Superior temporal gyrus (tissue), 1 donor: ENCODE measurements around the gene TEX10.
"Not testable (repeated sequence)": the region's sequence is repeated elsewhere in the genome, so short reads cannot be mapped to it uniquely, and the experiment has no call there.

Experiments used
- DNase-seq: peaks from one replicate; pipeline ENCODE4 v3.0.0-alpha.2; 2016; ENCODE audit errors: extremely low spot score

Gene TEX10

GRCh38 chr9:100350188-100350587 lies 2.6 kb downstream of the TEX10 start:
- DNase-seq: no peak

DNA sequence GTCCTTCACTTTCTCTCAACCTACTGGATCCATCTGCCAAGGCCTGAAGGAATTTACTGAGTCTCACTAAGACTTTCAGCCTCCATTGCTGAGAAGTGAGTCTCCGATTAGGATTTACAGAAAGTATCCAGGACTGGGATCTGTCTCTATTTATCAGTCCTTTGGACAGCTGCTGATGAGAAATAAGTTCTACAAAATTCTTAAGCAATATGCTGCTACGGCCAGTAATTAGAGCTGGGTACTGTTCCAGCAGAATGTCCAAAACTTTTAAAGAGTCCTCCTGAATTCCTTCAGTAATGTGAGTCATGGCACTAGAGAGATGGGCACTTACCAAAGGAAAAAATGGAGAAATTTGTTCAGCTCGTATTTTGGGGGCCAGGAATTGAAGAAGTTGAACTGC lies 5.9 kb downstream of the TEX10 start:
- no peak for DNase-seq

DNA sequence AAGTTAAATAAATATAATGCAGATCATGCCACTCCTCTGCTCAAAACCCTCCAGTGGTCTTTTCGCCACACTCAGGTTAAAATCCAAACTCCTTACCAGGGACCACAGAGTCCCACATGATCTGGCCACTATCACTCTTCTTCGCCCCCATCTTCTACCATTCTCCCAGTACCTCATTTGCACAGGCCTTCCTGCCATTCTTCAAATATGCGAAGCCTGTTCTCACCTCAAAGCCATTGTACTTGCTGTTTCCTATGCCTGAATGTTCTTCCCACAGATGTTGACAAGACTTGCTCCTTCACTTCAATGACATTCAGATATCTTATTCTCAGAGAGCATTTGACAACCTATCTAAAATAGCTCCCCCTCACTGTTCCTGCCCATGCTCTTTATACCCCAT lies 10.9 kb downstream of the TEX10 start:
- DNase-seq: no peak

GRCh38 chr9:100340224-100340623 lies 12.5 kb downstream of the TEX10 start:
- no peak for DNase-seq

DNA sequence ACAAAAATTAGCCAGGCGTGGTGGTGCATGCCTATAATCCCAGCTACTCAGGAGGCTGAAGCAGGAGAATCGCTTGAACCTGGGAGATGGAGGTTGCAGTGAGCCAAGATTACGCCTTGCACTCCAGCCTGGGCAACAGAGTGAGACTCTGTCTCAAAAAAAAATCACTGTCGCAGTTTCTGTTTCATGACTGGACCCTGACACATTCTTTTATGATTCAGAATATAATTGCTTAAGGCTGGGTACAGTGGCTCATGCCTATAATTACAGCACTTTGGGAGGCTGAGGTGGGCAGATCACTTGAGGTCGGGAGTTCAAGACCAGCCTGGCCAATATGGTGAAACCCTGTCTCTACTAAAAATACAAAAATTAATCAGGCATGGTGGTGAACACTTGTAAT lies 14.0 kb downstream of the TEX10 start:
- not testable (repeated sequence) for DNase-seq

DNA sequence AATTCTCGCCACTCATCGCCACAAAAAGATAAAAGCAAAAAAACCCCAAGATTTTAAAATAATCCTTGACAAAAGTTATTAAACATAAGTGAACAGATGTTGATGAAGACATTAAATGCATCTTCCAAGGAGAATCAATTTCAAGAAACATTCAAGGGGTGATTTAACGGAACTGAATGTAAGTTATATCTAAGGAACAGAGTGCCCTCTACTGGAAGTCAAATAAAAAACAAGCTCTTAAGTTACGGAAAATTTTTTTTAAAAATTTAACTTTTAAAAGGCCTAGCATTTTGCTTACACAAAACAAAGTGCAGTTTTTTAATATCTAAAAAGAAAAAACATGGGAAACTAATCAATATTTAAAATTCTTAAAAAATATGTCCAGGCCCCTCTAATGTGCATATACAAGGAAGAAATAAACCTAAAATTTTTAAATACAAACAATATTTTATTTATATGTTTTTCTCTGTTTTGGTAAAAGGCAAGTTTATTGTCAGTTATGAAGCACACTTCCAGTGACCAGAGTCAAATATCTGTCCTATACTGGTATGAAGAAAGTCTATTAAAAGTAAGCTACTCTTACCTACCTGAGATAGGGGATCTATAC lies 28.0 kb downstream of the TEX10 start:
- DNase-seq: peak; percentile 70

DNA sequence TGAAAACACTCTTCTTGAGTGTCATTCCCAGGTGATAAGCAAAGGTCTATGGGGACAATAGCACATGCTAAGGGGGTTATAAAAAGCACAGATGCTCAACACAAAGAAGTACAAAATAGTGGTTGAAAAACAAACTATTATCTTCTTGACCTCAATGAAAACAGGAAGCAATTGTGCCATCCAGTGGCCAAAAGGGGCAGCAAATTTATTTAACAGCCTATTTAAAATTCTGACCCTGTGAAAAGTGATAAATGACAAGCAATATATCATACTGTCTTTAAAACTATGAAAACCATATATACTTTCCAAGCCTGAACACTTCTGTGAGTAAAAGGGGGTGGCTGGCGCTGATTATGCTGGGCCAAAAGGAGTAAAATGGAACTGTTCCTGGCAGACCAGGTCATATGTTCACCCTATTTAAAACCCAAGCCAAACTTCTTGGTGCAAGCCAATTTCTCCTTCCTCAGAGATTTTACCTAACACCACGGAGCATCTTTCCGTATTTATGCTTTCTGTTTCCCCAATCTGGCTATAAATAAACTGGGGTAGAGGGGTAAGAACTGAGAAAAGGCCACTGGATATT lies 29.7 kb downstream of the TEX10 start:
- DNase-seq: peak; percentile 77

GRCh38 chr9:100317706-100318105 lies 35.0 kb downstream of the TEX10 start:
- no peak for DNase-seq

GRCh38 chr9:100315561-100315960 lies 37.2 kb downstream of the TEX10 start:
- no peak for DNase-seq

DNA sequence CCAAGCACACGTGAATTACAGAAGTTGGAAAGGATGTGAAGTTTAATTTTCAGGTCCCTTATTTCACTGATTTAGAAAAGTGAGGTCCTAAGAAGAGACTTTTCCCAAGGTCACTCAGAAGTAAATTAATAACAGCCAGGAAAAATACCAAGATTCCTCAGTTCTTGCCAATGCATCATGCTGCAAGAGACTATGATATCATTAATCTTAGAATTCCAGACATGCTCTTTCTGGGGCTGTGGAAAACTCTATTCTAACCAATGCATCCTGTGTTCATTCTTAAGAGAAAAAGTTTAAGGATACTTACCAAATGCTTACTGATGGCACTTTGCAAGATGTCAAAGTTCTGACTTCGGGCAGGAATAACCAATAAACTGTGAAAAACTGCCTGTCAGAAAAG lies 42.8 kb downstream of the TEX10 start:
- no peak for DNase-seq

- DNase-seq: no peak
Observed at GRCh38 chr9:100308965-100309564, 43.7 kb downstream of the TEX10 start.

DNA sequence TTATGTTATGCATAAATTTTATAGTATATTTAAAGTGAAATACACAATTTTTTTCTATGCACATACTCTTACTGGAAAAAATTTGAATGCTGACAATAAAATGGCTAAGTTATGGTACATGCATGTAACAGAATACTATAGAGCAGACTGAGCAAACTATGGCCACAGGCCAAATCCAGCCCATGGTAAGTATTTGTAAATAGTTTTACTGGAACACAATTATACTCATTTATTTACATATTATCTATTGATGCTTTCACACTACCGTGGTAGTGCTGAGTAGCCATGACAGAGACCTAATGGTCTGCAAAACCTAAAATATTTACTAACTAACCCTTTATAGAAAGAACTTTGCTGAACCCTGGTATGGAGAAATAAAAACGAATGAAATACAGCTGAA lies 45.7 kb downstream of the TEX10 start:
- DNase-seq: no peak

DNA sequence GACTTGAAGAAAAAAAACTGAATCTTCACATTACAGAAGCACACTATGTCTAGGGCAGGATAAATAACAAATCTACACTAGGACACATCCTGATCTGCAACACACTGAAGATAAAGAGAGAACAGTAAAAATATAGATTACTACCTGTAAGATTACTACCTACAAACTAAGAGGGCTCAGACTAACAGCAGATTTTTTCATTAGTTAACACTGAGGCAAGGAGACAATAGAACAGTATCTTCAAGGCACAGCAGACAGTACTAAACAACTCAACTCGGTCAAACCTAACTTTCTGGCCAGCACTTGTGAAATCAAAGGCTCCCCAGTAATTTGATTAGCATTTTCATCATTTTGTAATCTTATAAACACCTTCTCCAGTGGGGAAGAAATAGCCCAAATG lies 46.5 kb downstream of the TEX10 start:
- no peak for DNase-seq

- DNase-seq: no peak
Observed at GRCh38 chr9:100303747-100304146, 49.0 kb downstream of the TEX10 start.

DNA sequence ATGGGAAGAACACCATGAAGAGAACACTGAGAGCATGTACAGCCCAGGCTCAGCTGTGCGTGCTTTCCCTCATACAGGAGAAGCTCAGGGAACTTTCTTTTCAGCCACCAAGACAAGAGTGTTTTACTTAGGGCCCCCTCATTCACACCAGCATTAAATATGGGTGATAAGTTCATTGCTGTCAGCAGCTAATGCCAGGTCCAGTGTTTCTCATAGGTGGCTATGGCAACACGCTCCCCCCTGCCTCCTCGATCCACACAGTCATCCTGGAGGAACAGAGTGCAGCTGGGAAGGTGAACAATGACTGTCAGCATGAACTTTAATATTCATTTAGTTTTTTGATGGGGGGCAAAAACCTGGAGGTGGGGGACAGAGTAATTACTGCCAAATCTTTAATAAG lies 54.4 kb downstream of the TEX10 start:
- DNase-seq: no peak

GRCh38 chr9:100296407-100296806 lies 56.3 kb downstream of the TEX10 start:
- DNase-seq: no peak

GRCh38 chr9:100295240-100295639 lies 57.5 kb downstream of the TEX10 start:
- no peak for DNase-seq

- DNase-seq: no peak
Observed at GRCh38 chr9:100294806-100295205, 57.9 kb downstream of the TEX10 start.

DNA sequence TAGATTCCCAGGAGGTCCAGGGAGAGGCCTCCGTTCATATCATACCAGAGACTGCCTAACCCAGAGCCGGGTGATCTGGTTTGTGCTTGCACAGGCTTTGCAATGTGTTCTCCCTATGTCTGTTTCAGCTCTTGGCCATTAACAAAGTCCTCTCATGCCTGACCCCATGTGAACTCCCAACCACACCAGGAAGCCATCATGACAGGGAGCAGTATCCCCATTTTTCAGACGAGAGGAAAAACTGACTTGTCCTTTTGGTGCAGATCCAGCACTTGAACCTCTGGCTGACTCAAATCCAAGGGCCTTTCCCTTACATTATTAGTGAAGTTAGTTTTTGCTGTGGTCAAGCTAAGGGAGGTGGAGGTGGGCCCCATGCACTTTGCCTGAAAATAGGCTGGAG lies 58.4 kb downstream of the TEX10 start:
- no peak for DNase-seq

DNA sequence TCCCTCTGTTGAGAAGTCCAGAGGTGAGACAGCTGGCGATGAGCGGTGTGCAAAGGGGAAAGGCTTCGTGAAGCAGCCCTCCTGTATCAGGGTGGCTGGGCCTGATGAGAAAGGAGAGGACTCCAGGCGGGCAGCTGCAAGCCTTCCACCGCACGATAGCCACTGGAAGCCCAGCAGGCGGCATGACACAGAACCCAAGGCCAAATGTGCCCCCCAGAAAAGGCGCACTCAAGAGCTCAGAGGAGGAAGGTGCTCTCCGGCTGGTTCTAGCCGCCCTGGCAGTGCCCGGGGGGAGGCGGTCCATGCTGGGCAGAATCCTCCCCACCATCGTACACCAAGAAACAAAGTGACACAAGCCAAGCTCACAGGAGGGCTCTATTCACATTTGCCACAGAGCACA lies 60.3 kb downstream of the TEX10 start:
- no peak for DNase-seq

GRCh38 chr9:100290714-100291113 lies 62.0 kb downstream of the TEX10 start:
- no peak for DNase-seq

GRCh38 chr9:100287186-100287585 lies 65.6 kb downstream of the TEX10 start:
- DNase-seq: no peak

- no peak for DNase-seq
Observed at GRCh38 chr9:100286257-100286656, 66.5 kb downstream of the TEX10 start.

- DNase-seq: no peak
Observed at GRCh38 chr9:100285601-100286000, 67.1 kb downstream of the TEX10 start.
